HFFc6 (cell line): ENCODE results near the gene KCNIP4. TPM values are rescaled to one million over a fixed set of nuclear protein-coding genes. Genes with fewer than 3 reads are reported as not detected.

Experiments
- DNase-seq: peaks from one replicate; pipeline ENCODE4 v3.0.0-alpha.2; 2018
- H3K27ac Mint-ChIP-seq: 2 replicates; pipeline ENCODE4 v1.8.0; 2020; ENCODE audit warnings: mild to moderate bottlenecking, mixed read lengths
- H3K27me3 Mint-ChIP-seq: 2 replicates; pipeline ENCODE4 v1.8.0; 2021; ENCODE audit warnings: mild to moderate bottlenecking, moderate library complexity, mixed read lengths; ENCODE audit not compliant: insufficient read depth
- H3K36me3 Mint-ChIP-seq: 2 replicates; pipeline ENCODE4 v1.8.0; 2021; ENCODE audit warnings: low read depth, mixed read lengths
- H3K4me1 Mint-ChIP-seq: 2 replicates; pipeline ENCODE4 v1.8.0; 2020; ENCODE audit warnings: low read depth, mixed read lengths
- H3K4me3 Mint-ChIP-seq: 2 replicates; pipeline ENCODE4 v1.8.0; 2020; ENCODE audit warnings: mild to moderate bottlenecking, moderate library complexity, mixed read lengths
- H3K9me3 Mint-ChIP-seq: 2 replicates; pipeline ENCODE4 v1.8.0; 2020; ENCODE audit warnings: mild to moderate bottlenecking, mixed read lengths
- total RNA-seq, 6 experiments: library from RNA; stranded (reverse); fragmentation: NEBNext Ultra II Directional; extraction: Animal tissue kit (Norgen Biotek cat#: 25700); gene quantifications; 2 replicates in 1 of 6; 3 replicates in 5 of 6; pipeline ENCODE4 v1.2.3, GENCODE V29; 2021
- TF ChIP-seq, protein P1 (sequence below): fragments of 200-600 bp; sonication (generic); IDR thresholded peaks from 2 replicates; pipeline ENCODE4 v1.5.0; 2021; ENCODE audit warnings: antibody characterized with exemption, mild to moderate bottlenecking

The KCNIP4 gene
- total RNA-seq, 6 experiments from 2014 or later, result not detected

DNA sequence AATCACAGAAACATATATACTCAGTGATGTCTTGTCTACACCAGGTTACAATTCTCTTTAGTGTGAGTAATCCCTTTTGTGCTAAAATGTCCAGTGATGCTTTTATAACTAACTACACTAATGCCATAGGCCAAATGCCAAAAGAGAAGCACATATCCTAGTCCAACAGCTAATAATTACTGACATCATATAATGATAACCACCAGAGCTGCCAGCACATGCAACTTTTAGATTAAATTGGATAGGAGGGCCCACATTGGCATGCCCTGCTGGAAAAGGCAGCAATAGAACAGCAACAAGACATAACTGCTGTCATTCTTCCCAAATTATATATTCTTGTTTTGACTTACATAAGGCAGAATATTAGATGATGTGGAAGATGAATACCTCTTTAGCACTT, 238.8 kb downstream of the KCNIP4 start:
- TF ChIP-seq, protein P1, sequence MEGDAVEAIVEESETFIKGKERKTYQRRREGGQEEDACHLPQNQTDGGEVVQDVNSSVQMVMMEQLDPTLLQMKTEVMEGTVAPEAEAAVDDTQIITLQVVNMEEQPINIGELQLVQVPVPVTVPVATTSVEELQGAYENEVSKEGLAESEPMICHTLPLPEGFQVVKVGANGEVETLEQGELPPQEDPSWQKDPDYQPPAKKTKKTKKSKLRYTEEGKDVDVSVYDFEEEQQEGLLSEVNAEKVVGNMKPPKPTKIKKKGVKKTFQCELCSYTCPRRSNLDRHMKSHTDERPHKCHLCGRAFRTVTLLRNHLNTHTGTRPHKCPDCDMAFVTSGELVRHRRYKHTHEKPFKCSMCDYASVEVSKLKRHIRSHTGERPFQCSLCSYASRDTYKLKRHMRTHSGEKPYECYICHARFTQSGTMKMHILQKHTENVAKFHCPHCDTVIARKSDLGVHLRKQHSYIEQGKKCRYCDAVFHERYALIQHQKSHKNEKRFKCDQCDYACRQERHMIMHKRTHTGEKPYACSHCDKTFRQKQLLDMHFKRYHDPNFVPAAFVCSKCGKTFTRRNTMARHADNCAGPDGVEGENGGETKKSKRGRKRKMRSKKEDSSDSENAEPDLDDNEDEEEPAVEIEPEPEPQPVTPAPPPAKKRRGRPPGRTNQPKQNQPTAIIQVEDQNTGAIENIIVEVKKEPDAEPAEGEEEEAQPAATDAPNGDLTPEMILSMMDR, result no peak
- no peak for DNase-seq
- H3K27me3 Mint-ChIP-seq, result no peaks in the 10 kb centered on the region; the same call in 1 of the 2 replicates
- H3K36me3 Mint-ChIP-seq, result no peaks in the 10 kb centered on the region
- no peaks in the 10 kb centered on the region for H3K4me1 Mint-ChIP-seq
- H3K4me3 Mint-ChIP-seq, result no peak overlapping the region
- H3K9me3 Mint-ChIP-seq, result peaks cover 19% of the 10 kb centered on the region
- H3K27ac Mint-ChIP-seq, result no peak overlapping the region

DNA sequence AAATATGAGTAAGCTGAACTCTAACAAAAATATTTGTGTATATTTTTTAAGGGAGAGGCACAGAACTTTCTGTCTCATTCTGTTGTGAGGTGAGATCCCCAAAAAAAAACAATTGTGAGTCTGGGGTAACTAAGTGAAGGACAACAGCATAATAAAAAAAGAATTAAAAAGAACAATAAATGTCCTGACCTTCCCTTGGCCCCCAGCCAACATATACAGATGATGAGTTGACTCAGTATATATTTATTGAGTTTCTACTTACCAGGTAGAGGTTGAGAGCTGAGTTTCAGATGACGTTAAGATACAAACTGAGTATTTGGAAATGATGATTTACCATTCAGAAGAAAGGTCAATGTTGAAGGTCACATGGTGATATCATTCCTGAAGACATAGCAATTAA, 239.5 kb downstream of the KCNIP4 start:
- TF ChIP-seq, protein P1, result no peak

DNA sequence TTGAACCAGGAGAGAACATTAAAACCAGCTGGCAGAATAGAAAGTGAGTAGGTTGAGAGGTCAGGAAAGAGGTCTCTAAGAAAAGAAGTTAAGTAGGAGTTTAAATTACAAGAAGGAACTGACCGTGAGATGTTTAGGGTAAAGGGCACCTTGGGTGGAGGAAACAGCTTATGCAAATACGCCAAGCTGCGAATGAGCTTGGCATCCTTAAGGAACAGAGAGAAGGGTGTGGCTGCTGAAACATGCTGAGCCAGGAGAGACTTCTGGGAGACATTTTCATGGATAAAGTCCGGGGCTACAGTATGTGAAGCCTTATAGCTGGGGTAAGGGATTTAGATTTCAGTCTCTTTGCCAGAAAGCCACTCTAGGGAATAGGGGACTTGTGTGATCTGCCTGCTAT, 249.1 kb downstream of the KCNIP4 start:
- no peak for DNase-seq
- TF ChIP-seq, protein P1, result no peak
- Mint-ChIP-seq H3K27ac (no peak overlapping the region), H3K4me1 (no peaks in the 10 kb centered on the region), H3K27me3 (no peaks in the 10 kb centered on the region; the same call in 1 of the 2 replicates), H3K36me3 (no peaks in the 10 kb centered on the region), H3K4me3 (no peak overlapping the region), H3K9me3 (peaks cover 9% of the 10 kb centered on the region)

More for the DNA sequence above, 239.5 kb downstream of the KCNIP4 start:
- no peaks in the 10 kb centered on the region; the same call in 1 of the 2 replicates for H3K27me3 Mint-ChIP-seq
- no peak overlapping the region for H3K27ac Mint-ChIP-seq
- H3K4me1 Mint-ChIP-seq, result no peaks in the 10 kb centered on the region
- no peak for DNase-seq
- peaks cover 19% of the 10 kb centered on the region for H3K9me3 Mint-ChIP-seq
- H3K36me3 Mint-ChIP-seq, result no peaks in the 10 kb centered on the region
- no peak overlapping the region for H3K4me3 Mint-ChIP-seq

DNA sequence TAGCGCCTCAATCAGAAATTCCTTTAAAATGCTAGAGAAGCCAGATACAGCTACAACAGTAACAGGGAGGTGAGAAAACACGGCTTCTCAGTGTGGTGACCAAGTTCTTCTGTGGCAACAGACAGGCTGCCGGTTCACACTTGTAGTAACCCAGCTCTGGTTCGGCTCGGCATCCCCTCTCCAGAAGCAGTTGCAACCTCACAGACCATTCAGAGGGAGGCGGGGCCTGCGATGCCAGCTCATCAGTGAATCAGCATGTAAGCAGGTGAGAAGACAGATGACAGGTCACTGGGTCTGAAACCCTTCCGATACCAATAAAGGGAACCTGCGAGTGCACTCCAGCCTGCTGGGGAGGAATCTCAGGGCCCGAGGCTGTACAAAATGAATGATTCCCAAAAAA, 251.0 kb downstream of the KCNIP4 start:
- peaks cover 17% of the 10 kb centered on the region for H3K9me3 Mint-ChIP-seq
- no peak for DNase-seq
- H3K36me3 Mint-ChIP-seq, result 0 out of 2 replicates have a peak, but pooled peaks cover 3% of the 10 kb centered on the region
- TF ChIP-seq, protein P1, result no peak
- H3K4me3 Mint-ChIP-seq, result no peak overlapping the region
- H3K27me3 Mint-ChIP-seq, result no peaks in the 10 kb centered on the region; the same call in 1 of the 2 replicates
- no peak overlapping the region for H3K27ac Mint-ChIP-seq
- H3K4me1 Mint-ChIP-seq, result no peaks in the 10 kb centered on the region

DNA sequence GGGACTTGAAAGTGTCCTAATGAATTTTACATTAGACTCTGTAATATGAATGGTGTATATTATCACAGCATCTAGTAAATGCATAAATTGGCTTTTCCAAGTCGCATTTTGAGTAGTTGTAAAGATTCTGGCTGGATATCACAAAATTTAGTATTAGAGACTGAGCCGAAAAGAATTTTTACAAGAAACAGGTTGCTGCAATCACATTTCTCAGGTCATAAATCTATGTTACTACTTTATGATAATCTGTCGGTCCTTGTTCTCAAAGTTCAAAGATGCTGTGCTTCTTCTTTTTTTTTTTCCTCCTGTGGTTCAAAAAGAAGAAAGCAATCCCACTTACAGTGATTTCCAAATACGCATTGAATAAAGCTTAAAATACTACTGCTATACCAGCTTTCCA, 253.4 kb downstream of the KCNIP4 start:
- TF ChIP-seq, protein P1, result no peak
- Mint-ChIP-seq H3K27me3 (no peaks in the 10 kb centered on the region; the same call in 1 of the 2 replicates), H3K4me1 (no peaks in the 10 kb centered on the region), H3K9me3 (peaks cover 9% of the 10 kb centered on the region; the same call in 1 of the 2 replicates), H3K4me3 (no peak overlapping the region), H3K36me3 (0 out of 2 replicates have a peak, but pooled peaks cover 4% of the 10 kb centered on the region), H3K27ac (no peak overlapping the region)
- DNase-seq, result no peak
